ENCODE results near the gene OXTR. TPM values are rescaled to one million over a fixed set of nuclear protein-coding genes. Genes with fewer than 3 reads are reported as not detected.

OXTR gene
- total and polyA plus RNA-seq, 2 of the 4 experiments (the other 2 are of a cell fraction): 42.8 to 56.1 TPM

DNA sequence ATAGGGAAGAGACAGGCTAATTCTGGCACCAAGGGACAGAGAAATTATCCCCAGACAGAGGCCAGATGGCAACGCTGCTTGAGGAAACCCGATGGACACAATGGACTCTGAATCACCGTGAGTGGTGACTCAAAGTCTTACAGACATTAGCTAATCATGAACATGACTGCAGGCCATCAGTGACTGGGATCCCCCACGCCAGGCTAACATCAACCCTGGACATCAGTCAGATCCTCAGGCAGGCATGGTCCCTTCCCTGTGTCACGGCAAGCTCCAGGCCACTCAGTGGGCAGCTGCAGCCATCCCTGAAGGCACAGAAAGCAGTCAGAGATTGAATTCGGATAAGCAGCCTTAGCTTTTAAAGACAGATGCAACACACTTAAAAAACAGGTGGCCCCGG, 23.8 kb upstream of the OXTR start:
- Histone ChIP-seq H4K5ac (ENCODE audit: low read depth, low read length) (no peak overlapping the region), H3K4me1 (ENCODE audit: control insufficient read depth, insufficient read depth, low read length) (peaks cover 2% of the 10 kb centered on the region; the same call in 1 of the 2 replicates), H3K14ac (replicated peaks; ENCODE audit: low read depth, low read length) (no peak overlapping the region), H2BK20ac (ENCODE audit: low read depth, low read length) (0 out of 2 replicates have a peak overlapping the region, but pooled peaks have one; percentile 34), H3K4me3 (ENCODE audit: insufficient read depth, low read depth, low read length) (no peak overlapping the region), H3K9me3 (ENCODE audit: control insufficient read depth, insufficient read depth, low read length) (peaks cover 2% of the 10 kb centered on the region; the same call in 1 of the 2 replicates), H3K18ac (ENCODE audit: low read depth, low read length) (no peak overlapping the region), H3K9me1 (ENCODE audit: insufficient read depth, low read length) (peaks cover 2% of the 10 kb centered on the region), H3K27me3 (ENCODE audit: control insufficient read depth, insufficient read depth, low read length) (no peaks in the 10 kb centered on the region), H3K36me3 (ENCODE audit: control insufficient read depth, insufficient read depth, low read length) (no peaks in the 10 kb centered on the region), H4K91ac (ENCODE audit: insufficient read depth, low read depth, low read length) (no peak overlapping the region), H2BK15ac (ENCODE audit: low read depth, low read length) (no peak overlapping the region), H3K27ac (ENCODE audit: insufficient read depth, low read length) (no peak overlapping the region), H3K9ac (ENCODE audit: low read depth, low read length) (no peak overlapping the region), H3K79me1 (ENCODE audit: low read depth in 1 of 2, low read length in 2 of 2) (no peaks in the 10 kb centered on the region), H3K4me2 (ENCODE audit: low read depth, low read length) (no peak overlapping the region), H2BK120ac (ENCODE audit: low read depth, low read length) (peak overlapping the region; percentile 11; the same call in 1 of the 2 replicates), H2AFZ (replicated peaks; ENCODE audit: low read length, poor library complexity) (peak overlapping the region; percentile 77), H3K4ac (ENCODE audit: low read depth, low read length) (peak overlapping the region; percentile 46; the same call in 1 of the 2 replicates), H2BK5ac (ENCODE audit: low read depth, low read length, poor library complexity, severe bottlenecking) (no peak overlapping the region), H2AK9ac (replicated peaks; ENCODE audit: low read depth, low read length, poor library complexity) (peak overlapping the region; percentile 33), H4K20me1 (ENCODE audit: insufficient read depth, low read length) (no peaks in the 10 kb centered on the region), H4K8ac (ENCODE audit: low read depth in 2 of 2, low read length in 2 of 2) (peak overlapping the region in 1 of 2 experiments; percentile 11; a peak in 1 of 4 replicates), H2AK5ac (ENCODE audit: low read depth, low read length) (peak overlapping the region; percentile 27; the same call in 1 of the 2 replicates), H3K23ac (ENCODE audit: low read depth, low read length) (no peak overlapping the region), H3K56ac (ENCODE audit: extremely low read depth, insufficient read depth, low read length) (no peak overlapping the region)
- DNase-seq (peak; percentile 85), ATAC-seq (ENCODE audit: low read depth) (peak; percentile 42; the same call in 1 of the 2 replicates)
- no peak for TF ChIP-seq CHD1 (IDR thresholded peaks at IDR 0.05; ENCODE audit: low read depth, low read length)
- no peak for TF ChIP-seq RAD21 (IDR thresholded peaks at IDR 0.05; ENCODE audit: low read length)
- peak; percentile 64; the same call in 1 of the 2 replicates for TF ChIP-seq FOS (IDR thresholded peaks at IDR 0.05; ENCODE audit: low read depth, low read length)
- peak; percentile 54 for TF ChIP-seq CEBPB (IDR thresholded peaks at IDR 0.05; ENCODE audit: low read depth, low read length)
- no TSS peak for BruUV-seq (replicated peaks)
- intact Hi-C loops (cut with micrococcal nuclease): no loop called here
- dilution Hi-C loops (cut with HindIII; ENCODE audit: low sequenced_read_pairs, unreplicated experiment): no loop called here
- WGBS, 2 experiments (ENCODE audit: extremely low coverage in 2 of 2, insufficient read length in 1 of 2): no CpG with 5 or more reads among the region's 7 CpGs
- CTCF ChIA-PET: interaction anchor here (1.3 kb wide), 1 partner anchor 17 kb away, joined by 3 read pairs; no protein-coding TSS in a partner anchor
- POLR2A ChIA-PET (ENCODE audit: unreplicated experiment): no interaction called here
- in situ Hi-C loops (cut with MboI; ENCODE audit: low sequenced_read_pairs): loop anchor here (25.0 kb wide), 1 partner anchor 519 kb away; no protein-coding TSS in a partner anchor

Measured in IMR-90 (cell line).